K562 (cell line): ENCODE measurements around the gene SYT8. TPM values are rescaled to one million over a fixed set of nuclear protein-coding genes. Genes with fewer than 3 reads are reported as not detected.

Experiments
- ATAC-seq: fragments of 200-7000 bp; cut with Tn5 transposase; 3 replicates; pipeline ENCODE4 v1.9.1; 2020; ENCODE audit warnings: moderate library complexity
- BruUV-seq: library from RNA; stranded (reverse); fragments of 400-500 nt; replicated peaks from 2 replicates; lab custom pipeline; 2021; lab: Mats Ljungman, UMichigan
- CTCF ChIA-PET: fragments of 300-600 bp; formaldehyde crosslinking; extraction: SDS; loops from one replicate; lab custom pipeline; 2021; ENCODE audit warnings: low intra/inter-chr PET ratio; lab: Yijun Ruan, JAX
- POLR2A ChIA-PET: fragments of 300-600, 350-650 bp; sonication (Branson Sonifier 250); formaldehyde crosslinking; extraction: SDS; loops from one replicate; lab custom pipeline; 2021; ENCODE audit warnings: antibody characterized with exemption, inconsistent platforms; lab: Yijun Ruan, JAX
- DNase-seq, 4 experiments: peaks; one replicate each; pipeline versions ENCODE4 v3.0.0 to v3.0.0-alpha.2; 2011 to 2018; ENCODE audit warnings: low spot score in 3 of 4, mixed read lengths in 3 of 4; ENCODE audit errors: extremely low read depth in 1 of 4
- FAIRE-seq: peaks from 2 replicates; lab custom pipeline; 2011; peaks lifted over from hg19 to GRCh38; lab: Jason Lieb, UNC
- H2AFZ ChIP-seq: 2 replicates; pipeline ENCODE4 v1.6.0; 2011; ENCODE audit warnings: low read depth, low read length, control low read depth, inconsistent platforms
- H3K27ac ChIP-seq: fragments of 200-600 bp; 3 replicates; pipeline ENCODE4 v1.8.0; 2011; ENCODE audit warnings: low read depth, mild to moderate bottlenecking, control low read depth, inconsistent platforms, low read length, moderate library complexity, mixed read lengths; ENCODE audit errors: extremely low read depth
- H3K27me3 ChIP-seq, 2 experiments: fragments of 300-600 bp in 1 of 2; 2 replicates in 1 of 2; 3 replicates in 1 of 2; pipeline versions ENCODE4 v1.6.0 to v1.8.0; 2011; ENCODE audit warnings: inconsistent platforms in 2 of 2, low read length in 2 of 2, mild to moderate bottlenecking in 1 of 2, mixed read lengths in 1 of 2, moderate library complexity in 1 of 2; ENCODE audit not compliant: control insufficient read depth in 2 of 2, insufficient read depth in 2 of 2
- H3K36me3 ChIP-seq: fragments of 300-600 bp; 3 replicates; pipeline ENCODE4 v1.8.0; 2011; ENCODE audit warnings: mild to moderate bottlenecking, low read length, inconsistent platforms; ENCODE audit not compliant: control insufficient read depth, insufficient read depth
- H3K4me1 ChIP-seq, 2 experiments: fragments of 200-600 bp in 1 of 2; replicated peaks in 1 of 2; 2 replicates in 1 of 2; 3 replicates in 1 of 2; pipeline versions ENCODE4 v1.5.1 to v1.8.0; 2011; ENCODE audit warnings: inconsistent platforms in 2 of 2, low read length in 2 of 2, mild to moderate bottlenecking in 1 of 2, mixed read lengths in 1 of 2, moderate library complexity in 1 of 2; ENCODE audit not compliant: control insufficient read depth in 2 of 2, insufficient read depth in 2 of 2
- H3K4me2 ChIP-seq: 2 replicates; pipeline ENCODE4 v1.6.1; 2011; ENCODE audit warnings: low read length, control low read depth, inconsistent platforms, mixed read lengths; ENCODE audit not compliant: insufficient read depth
- H3K4me3 ChIP-seq: fragments of 200-600 bp; sonication (generic), shearing (Covaris generic); 2 replicates; pipeline ENCODE4 v1.5.1; 2016; ENCODE audit warnings: control low read depth, inconsistent platforms
- H3K79me2 ChIP-seq: fragments of 200-600 bp; 3 replicates; pipeline ENCODE4 v1.8.0; 2011; ENCODE audit warnings: low read length, inconsistent platforms; ENCODE audit not compliant: control insufficient read depth, insufficient read depth
- H3K9ac ChIP-seq, 2 experiments: 2 replicates each; pipeline versions ENCODE4 v1.6.0 to v1.6.1; 2011; ENCODE audit warnings: low read depth in 2 of 2, low read length in 2 of 2, control low read depth in 1 of 2, inconsistent platforms in 1 of 2, mild to moderate bottlenecking in 1 of 2, mixed read lengths in 1 of 2; ENCODE audit not compliant: insufficient read depth in 1 of 2
- H3K9me1 ChIP-seq: one replicate; pipeline ENCODE4 v1.6.0; 2011; ENCODE audit warnings: inconsistent platforms, mild to moderate bottlenecking, low read length, moderate library complexity; ENCODE audit not compliant: control insufficient read depth, insufficient read depth
- H3K9me3 ChIP-seq: replicated peaks from 2 replicates; pipeline ENCODE4 v1.5.1; 2011; ENCODE audit warnings: low read depth, low read length, inconsistent platforms; ENCODE audit not compliant: control insufficient read depth, insufficient read depth
- H4K20me1 ChIP-seq: replicated peaks from 2 replicates; pipeline ENCODE4 v1.6.1; 2011; ENCODE audit warnings: low read length, inconsistent platforms, mixed read lengths; ENCODE audit not compliant: control insufficient read depth, insufficient read depth
- ARID2 ChIP-seq: fragments of 450-650 bp; IDR thresholded peaks from 2 replicates; pipeline ENCODE4 v1.6.1; 2017; ENCODE audit warnings: antibody characterized with exemption, mild to moderate bottlenecking
- FOXA1 ChIP-seq: fragments of 450-650 bp; IDR thresholded peaks from 2 replicates; pipeline ENCODE4 v1.6.1; 2016; ENCODE audit warnings: mild to moderate bottlenecking, borderline replicate concordance
- HNRNPLL ChIP-seq: fragments of 200-400 bp; formaldehyde crosslinking; IDR thresholded peaks from 2 replicates; pipeline ENCODE4 v1.6.1; 2017; ENCODE audit warnings: low read length, low read depth, mild to moderate bottlenecking; ENCODE audit not compliant: poor library complexity, severe bottlenecking
- MITF ChIP-seq: IDR thresholded peaks from 2 replicates; pipeline ENCODE4 v1.6.1; 2014; ENCODE audit warnings: antibody characterized with exemption
- NCOA2 ChIP-seq, 2 experiments: fragments of 450-650 bp; IDR thresholded peaks; 2 replicates each; pipeline ENCODE4 v1.6.1; 2018; ENCODE audit warnings: mild to moderate bottlenecking in 2 of 2, moderate library complexity in 1 of 2; ENCODE audit not compliant: partially characterized antibody in 2 of 2
- NFXL1 ChIP-seq: fragments of 450-650 bp; formaldehyde crosslinking; IDR thresholded peaks from 2 replicates; pipeline ENCODE4 v1.4.0; 2021; ENCODE audit warnings: mild to moderate bottlenecking
- PHF8 ChIP-seq: fragments of 200-600 bp; sonication (generic); IDR thresholded peaks from 2 replicates; pipeline ENCODE4 v1.6.1; 2012; ENCODE audit warnings: mixed run types, mild to moderate bottlenecking, inconsistent platforms, low read length, moderate library complexity, borderline replicate concordance
- SAFB ChIP-seq: fragments of 200-400 bp; formaldehyde crosslinking; IDR thresholded peaks from 2 replicates; pipeline ENCODE4 v1.6.1; 2017; ENCODE audit warnings: low read depth, low read length, borderline replicate concordance
- ZBTB17 ChIP-seq: fragments of 450-650 bp; formaldehyde crosslinking; IDR thresholded peaks from 2 replicates; pipeline ENCODE4 v1.4.0; 2020; ENCODE audit warnings: mild to moderate bottlenecking
- ZBTB8A ChIP-seq: fragments of 450-650 bp; IDR thresholded peaks from 2 replicates; pipeline ENCODE4 v1.6.1; 2018; ENCODE audit warnings: mild to moderate bottlenecking, moderate library complexity; ENCODE audit not compliant: partially characterized antibody
- ZNF197 ChIP-seq: fragments of 200-800 bp; sonication (Bioruptor generic); IDR thresholded peaks from 2 replicates; pipeline ENCODE4 v1.6.1; 2016; ENCODE audit warnings: low read depth, missing genetic modification characterization, missing compliant biosample characterization
- ZNF354B ChIP-seq: fragments of 250-450 bp; sonication (Bioruptor Pico); IDR thresholded peaks from 2 replicates; pipeline ENCODE4 v1.4.0; 2020
- ZNF431 ChIP-seq: sonication (generic); formaldehyde crosslinking; IDR thresholded peaks from 2 replicates; pipeline ENCODE4 v1.8.0; 2022; ENCODE audit warnings: mild to moderate bottlenecking, missing genetic modification reagents
- ZNF507 ChIP-seq: conservative IDR thresholded peaks from 2 replicates; pipeline ENCODE4 v1.6.1; 2017; ENCODE audit warnings: missing genetic modification characterization, missing compliant biosample characterization
- WGBS: fragments of 100-300 bp; shearing (Covaris generic); methylation state at CpG from one replicate; pipeline ENCODE4 v1.1.6; 2016; ENCODE audit warnings: low coverage, mixed read lengths; ENCODE audit not compliant: insufficient coverage; ENCODE audit errors: missing lambda C conversion rate; 5-methylcytosine and 5-hydroxymethylcytosine counted together
- in situ Hi-C: fragments of 300-500 bp; cut with MboI; formaldehyde crosslinking; loops from 4 replicates; pipeline ENCODE4 v1.15.0; 2018; ENCODE audit warnings: inconsistent platforms, mixed read lengths
- intact Hi-C: fragments of 100-400 bp; cut with micrococcal nuclease; formaldehyde crosslinking; loops from 2 replicates; pipeline ENCODE4 v1.14.2; 2022
- polyA plus RNA-seq, 8 experiments: library from polyadenylated mRNA; depleted of rRNA in 4 of 8; stranded (reverse) in 5 of 8; unstranded in 3 of 8; fragments of >200 nt; fragmentation: Nextera tagmentation in 2 of 8; fragmentation: Illumina TruSeq in 1 of 8; extraction: Ambion mirVana in 2 of 8; extraction: Trizol in 1 of 8; gene quantifications; 2 replicates each; pipeline versions ENCODE4 v1.2.1 to v1.2.3, GENCODE V29; 2011 to 2014; ENCODE audit warnings: inconsistent platforms in 1 of 8, missing spikeins in 1 of 8
- total RNA-seq, 7 experiments: library from RNA; depleted of rRNA in 6 of 7; stranded (reverse); fragments of >200 nt in 6 of 7; fragmentation: Illumina TruSeq in 2 of 7; extraction: Trizol in 2 of 7; gene quantifications; 2 replicates each; pipeline versions ENCODE4 v1.2.1 to v1.2.3, GENCODE V29; 2011 to 2021; ENCODE audit warnings: low replicate concordance in 1 of 7
- TF ChIP-seq, protein P1 (sequence below): IDR thresholded peaks from 2 replicates; pipeline ENCODE4 v1.6.1; 2011; ENCODE audit warnings: borderline replicate concordance, low read depth, mild to moderate bottlenecking, moderate library complexity, low read length; ENCODE audit not compliant: insufficient read depth, poor library complexity, severe bottlenecking
- TF ChIP-seq, protein P2 (sequence below): sonication (generic); formaldehyde crosslinking; IDR thresholded peaks from 2 replicates; pipeline ENCODE4 v1.8.0; 2022; ENCODE audit warnings: mild to moderate bottlenecking, low read depth, missing genetic modification reagents
- TF ChIP-seq, protein P3 (sequence below): fragments of 250-450 bp; sonication (Bioruptor Pico); IDR thresholded peaks from 2 replicates; pipeline ENCODE4 v1.8.0; 2022; ENCODE audit warnings: moderate library complexity, mild to moderate bottlenecking, inconsistent platforms

Gene SYT8
- total and polyA plus RNA-seq, 9 of the 15 experiments (the other 6 are each of a cell fraction or from before 2014, with no cell fraction given) = not detected

GRCh38 chr11:1815311-1815710 lies 19.5 kb upstream of the SYT8 start (continued):
- TF ChIP-seq, protein P1, sequence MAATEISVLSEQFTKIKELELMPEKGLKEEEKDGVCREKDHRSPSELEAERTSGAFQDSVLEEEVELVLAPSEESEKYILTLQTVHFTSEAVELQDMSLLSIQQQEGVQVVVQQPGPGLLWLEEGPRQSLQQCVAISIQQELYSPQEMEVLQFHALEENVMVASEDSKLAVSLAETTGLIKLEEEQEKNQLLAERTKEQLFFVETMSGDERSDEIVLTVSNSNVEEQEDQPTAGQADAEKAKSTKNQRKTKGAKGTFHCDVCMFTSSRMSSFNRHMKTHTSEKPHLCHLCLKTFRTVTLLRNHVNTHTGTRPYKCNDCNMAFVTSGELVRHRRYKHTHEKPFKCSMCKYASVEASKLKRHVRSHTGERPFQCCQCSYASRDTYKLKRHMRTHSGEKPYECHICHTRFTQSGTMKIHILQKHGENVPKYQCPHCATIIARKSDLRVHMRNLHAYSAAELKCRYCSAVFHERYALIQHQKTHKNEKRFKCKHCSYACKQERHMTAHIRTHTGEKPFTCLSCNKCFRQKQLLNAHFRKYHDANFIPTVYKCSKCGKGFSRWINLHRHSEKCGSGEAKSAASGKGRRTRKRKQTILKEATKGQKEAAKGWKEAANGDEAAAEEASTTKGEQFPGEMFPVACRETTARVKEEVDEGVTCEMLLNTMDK = no peak

GRCh38 chr11:1815751-1816150 lies 19.0 kb upstream of the SYT8 start:
- Histone ChIP-seq H3K4me2 (no peak overlapping the region), H3K27ac (no peak overlapping the region), H3K36me3 (no peaks in the 10 kb centered on the region), H2AFZ (no peak overlapping the region), H3K9ac (no peak overlapping the region), H3K9me3 (no peaks in the 10 kb centered on the region; the same call in 1 of the 2 replicates), H3K4me3 (no peak overlapping the region), H3K9me1 (no peaks in the 10 kb centered on the region), H4K20me1 (no peaks in the 10 kb centered on the region), H3K4me1 (no peaks in the 10 kb centered on the region), H3K27me3 (peaks cover 18 to 45% of the 10 kb centered on the region in 2 experiments), H3K79me2 (no peaks in the 10 kb centered on the region)
- BruUV-seq = no TSS peak
- CTCF ChIA-PET = no interaction called here
- ATAC-seq = no peak
- POLR2A ChIA-PET = interaction anchor here (1.2 kb wide), 1 partner anchor 9 kb away, joined by 3 read pairs; no protein-coding TSS in a partner anchor
- FAIRE-seq = no peak
- no peak for DNase-seq
- WGBS = 0% methylated on average over 7 of the region's 7 CpGs
- intact Hi-C loops = no loop called here
- in situ Hi-C loops = no loop called here
- TF ChIP-seq SAFB (no peak), NCOA2 (IDR thresholded peaks at IDR 0.05; ENCODE audit: partially characterized antibody in 2 of 2) (no peak), HNRNPLL (no peak), ZNF507 (no peak), MITF (no peak), PHF8 (no peak), ZNF354B (CRISPR knock-in tag) (no peak), FOXA1 (no peak), NFXL1 (CRISPR knock-in tag) (no peak), ARID2 (no peak), ZNF431 (no peak), ZNF197 (CRISPR knock-in tag) (no peak), ZBTB8A (no peak), ZBTB17 (CRISPR knock-in tag) (no peak)
- TF ChIP-seq, protein P2, sequence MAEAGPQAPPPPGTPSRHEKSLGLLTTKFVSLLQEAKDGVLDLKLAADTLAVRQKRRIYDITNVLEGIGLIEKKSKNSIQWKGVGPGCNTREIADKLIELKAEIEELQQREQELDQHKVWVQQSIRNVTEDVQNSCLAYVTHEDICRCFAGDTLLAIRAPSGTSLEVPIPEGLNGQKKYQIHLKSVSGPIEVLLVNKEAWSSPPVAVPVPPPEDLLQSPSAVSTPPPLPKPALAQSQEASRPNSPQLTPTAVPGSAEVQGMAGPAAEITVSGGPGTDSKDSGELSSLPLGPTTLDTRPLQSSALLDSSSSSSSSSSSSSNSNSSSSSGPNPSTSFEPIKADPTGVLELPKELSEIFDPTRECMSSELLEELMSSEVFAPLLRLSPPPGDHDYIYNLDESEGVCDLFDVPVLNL (CRISPR knock-in tag) = no peak
- TF ChIP-seq, protein P3, sequence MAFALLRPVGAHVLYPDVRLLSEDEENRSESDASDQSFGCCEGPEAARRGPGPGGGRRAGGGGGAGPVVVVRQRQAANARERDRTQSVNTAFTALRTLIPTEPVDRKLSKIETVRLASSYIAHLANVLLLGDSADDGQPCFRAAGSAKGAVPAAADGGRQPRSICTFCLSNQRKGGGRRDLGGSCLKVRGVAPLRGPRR (CRISPR knock-in tag) = no peak
